HEK293 (cell line): ENCODE results near the gene CD276.

Experiments used
- CTCF ChIA-PET: fragments of 350-600 bp; formaldehyde crosslinking; extraction: SDS; loops from one replicate; lab custom pipeline; 2021; ENCODE audit warnings: antibody characterized with exemption; lab: Yijun Ruan, JAX
- POLR2A ChIA-PET: fragments of 300-600 bp; formaldehyde crosslinking; extraction: SDS; loops from one replicate; lab custom pipeline; 2020; ENCODE audit warnings: antibody characterized with exemption, inconsistent platforms; lab: Yijun Ruan, JAX
- H3K27ac ChIP-seq: fragments of 200-500 bp; sonication (Bioruptor generic); 2 replicates; pipeline ENCODE4 v1.5.1; 2014; ENCODE audit warnings: low read depth, low read length, control low read depth, inconsistent platforms; ENCODE audit errors: extremely low read depth
- H3K36me3 ChIP-seq, 2 experiments: fragments of 200-500 bp in 1 of 2; sonication (Bioruptor generic) in 1 of 2; 1 replicate in 1 of 2; 2 replicates in 1 of 2; pipeline ENCODE4 v1.5.1; 2014 to 2017; ENCODE audit warnings: inconsistent platforms in 2 of 2, low read length in 2 of 2; ENCODE audit not compliant: control insufficient read depth in 2 of 2, insufficient read depth in 1 of 2
- H3K4me1 ChIP-seq: fragments of 200-500 bp; sonication (Bioruptor generic); 2 replicates; pipeline ENCODE4 v1.5.1; 2014; ENCODE audit warnings: mild to moderate bottlenecking, low read length, inconsistent platforms; ENCODE audit not compliant: control insufficient read depth, insufficient read depth
- H3K4me3 ChIP-seq: 2 replicates; pipeline ENCODE4 v1.5.1; 2011; ENCODE audit warnings: low read depth, mild to moderate bottlenecking, control low read depth, low read length, moderate library complexity
- H3K9me3 ChIP-seq: fragments of 200-500 bp; sonication (Bioruptor generic); 2 replicates; pipeline ENCODE4 v1.5.1; 2014; ENCODE audit warnings: low read depth, low read length, inconsistent platforms; ENCODE audit not compliant: control insufficient read depth, insufficient read depth
- EGR2 ChIP-seq: fragments of 450-650 bp; formaldehyde crosslinking; IDR thresholded peaks from 2 replicates; pipeline ENCODE4 v1.5.1; 2016; ENCODE audit warnings: low read depth, missing biosample characterization, missing genetic modification characterization
- MYNN ChIP-seq: fragments of 450-650 bp; formaldehyde crosslinking; IDR thresholded peaks from 2 replicates; pipeline ENCODE4 v1.5.1; 2016; ENCODE audit warnings: missing biosample characterization, missing genetic modification characterization, borderline replicate concordance
- MZF1 ChIP-seq: fragments of 450-650 bp; formaldehyde crosslinking; IDR thresholded peaks from 2 replicates; pipeline ENCODE4 v1.5.1; 2017; ENCODE audit warnings: missing biosample characterization, missing genetic modification characterization, borderline replicate concordance
- TCF7L2 ChIP-seq: IDR thresholded peaks from 2 replicates; pipeline ENCODE4 v1.6.1; 2011; ENCODE audit warnings: low read depth, mild to moderate bottlenecking, inconsistent platforms, low read length, moderate library complexity, borderline replicate concordance
- ZBTB7A ChIP-seq: fragments of 450-650 bp; formaldehyde crosslinking; IDR thresholded peaks from 2 replicates; pipeline ENCODE4 v1.5.1; 2016; ENCODE audit warnings: low read depth, missing biosample characterization, missing genetic modification characterization
- ZEB2 ChIP-seq: fragments of 450-650 bp; formaldehyde crosslinking; IDR thresholded peaks from 2 replicates; pipeline ENCODE4 v1.5.1; 2016; ENCODE audit warnings: missing biosample characterization, missing genetic modification characterization
- ZNF248 ChIP-seq: fragments of 450-650 bp; formaldehyde crosslinking; IDR thresholded peaks from 2 replicates; pipeline ENCODE4 v1.5.1; 2017; ENCODE audit warnings: missing biosample characterization, missing genetic modification characterization
- ZNF416 ChIP-seq: fragments of 450-650 bp; formaldehyde crosslinking; IDR thresholded peaks from 2 replicates; pipeline ENCODE4 v1.5.1; 2016; ENCODE audit warnings: missing biosample characterization, missing genetic modification characterization
- ZNF501 ChIP-seq: fragments of 450-650 bp; formaldehyde crosslinking; IDR thresholded peaks from 2 replicates; pipeline ENCODE4 v1.5.1; 2016; ENCODE audit warnings: missing biosample characterization, missing genetic modification characterization
- ZNF600 ChIP-seq: fragments of 450-650 bp; formaldehyde crosslinking; IDR thresholded peaks from 2 replicates; pipeline ENCODE4 v1.5.1; 2016; ENCODE audit warnings: missing biosample characterization, missing genetic modification characterization
- ZNF785 ChIP-seq: fragments of 450-650 bp; formaldehyde crosslinking; IDR thresholded peaks from 2 replicates; pipeline ENCODE4 v1.5.1; 2016; ENCODE audit warnings: missing biosample characterization, missing genetic modification characterization
- TF ChIP-seq, protein P1 (sequence below): fragments of 450-650 bp; formaldehyde crosslinking; IDR thresholded peaks from 2 replicates; pipeline ENCODE4 v1.5.1; 2016; ENCODE audit warnings: missing biosample characterization, missing genetic modification characterization
- TF ChIP-seq, protein P2 (sequence below): fragments of 450-650 bp; formaldehyde crosslinking; IDR thresholded peaks from 2 replicates; pipeline ENCODE4 v1.5.1; 2016; ENCODE audit warnings: missing biosample characterization, missing genetic modification characterization
- TF ChIP-seq, protein P3 (sequence below): fragments of 450-650 bp; formaldehyde crosslinking; IDR thresholded peaks from 2 replicates; pipeline ENCODE4 v1.5.1; 2016; ENCODE audit warnings: missing biosample characterization, missing genetic modification characterization
- TF ChIP-seq, protein P4 (sequence below): fragments of 450-650 bp; formaldehyde crosslinking; IDR thresholded peaks from 2 replicates; pipeline ENCODE4 v1.5.1; 2017; ENCODE audit warnings: missing biosample characterization, missing genetic modification characterization
- TF ChIP-seq, protein P5 (sequence below): fragments of 450-650 bp; IDR thresholded peaks from 2 replicates; pipeline ENCODE4 v1.5.1; 2018; ENCODE audit warnings: missing biosample characterization, mild to moderate bottlenecking, missing genetic modification characterization
- TF ChIP-seq, protein P6 (sequence below): fragments of 450-650 bp; formaldehyde crosslinking; IDR thresholded peaks from 2 replicates; pipeline ENCODE4 v1.5.0; 2017; ENCODE audit warnings: missing biosample characterization, missing genetic modification characterization, borderline replicate concordance

CD276 gene

DNA sequence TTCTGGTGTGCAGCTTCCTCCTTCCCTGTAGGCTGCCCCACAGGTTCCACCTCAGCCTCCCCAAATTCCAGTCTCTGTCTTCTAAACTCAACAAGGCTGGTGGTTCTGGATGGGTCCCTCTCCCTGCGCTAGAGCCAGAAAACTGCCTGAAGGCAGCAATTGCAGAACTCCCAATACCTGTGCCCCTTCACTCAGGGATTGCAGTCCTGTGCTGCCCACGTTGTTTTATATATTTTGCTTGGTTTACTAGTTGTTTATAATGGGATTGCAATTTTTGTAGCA is 36.2 kb upstream of the CD276 start (continued):
- no peak for TF ChIP-seq ZNF248 (tag by site-specific recombination)

DNA sequence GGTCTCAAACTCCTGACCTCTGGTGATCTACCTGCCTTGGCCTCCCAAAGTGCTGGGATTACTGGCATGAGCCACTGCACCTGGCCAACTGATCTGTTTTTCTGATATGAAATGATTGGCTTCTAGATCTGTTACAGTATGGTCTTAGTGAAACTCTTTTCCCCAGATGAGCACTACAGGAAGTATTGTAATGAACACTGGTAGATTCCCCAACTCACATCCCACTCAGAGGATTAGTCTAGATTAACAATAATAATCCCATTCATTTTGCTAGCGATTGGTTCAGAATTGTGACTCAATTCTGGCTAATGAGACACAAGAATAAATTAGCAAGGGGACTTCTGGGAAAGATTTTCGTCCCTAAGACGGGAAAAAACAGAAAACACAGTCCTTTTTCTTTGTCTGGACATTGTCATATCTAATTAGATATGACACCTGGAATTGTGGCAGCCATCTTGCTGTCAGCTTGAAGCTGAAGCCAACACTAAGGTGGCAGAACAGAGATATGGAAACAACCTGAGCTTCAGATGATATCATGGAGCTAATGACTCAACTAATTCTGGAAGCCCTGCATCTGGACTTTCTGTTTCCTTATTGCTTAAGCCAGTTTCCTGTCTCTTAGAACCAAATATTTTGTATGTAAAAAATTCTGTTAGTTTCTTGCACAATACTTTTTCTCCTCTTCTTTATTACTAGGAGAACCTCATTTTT is 33.6 kb upstream of the CD276 start:
- ChIA-PET CTCF (interaction anchor here (1.3 to 1.9 kb wide), 2 partner anchors 14 to 36 kb away, joined by 6 to 8 read pairs; no protein-coding TSS in a partner anchor), POLR2A (no interaction called here)
- Histone ChIP-seq H3K36me3 (no peaks in the 10 kb centered on the region), H3K27ac (no peak overlapping the region), H3K4me1 (peaks cover 16% of the 10 kb centered on the region; the same call in 1 of the 2 replicates), H3K4me3 (no peak overlapping the region), H3K9me3 (no peaks in the 10 kb centered on the region)
- TF ChIP-seq, protein P1, sequence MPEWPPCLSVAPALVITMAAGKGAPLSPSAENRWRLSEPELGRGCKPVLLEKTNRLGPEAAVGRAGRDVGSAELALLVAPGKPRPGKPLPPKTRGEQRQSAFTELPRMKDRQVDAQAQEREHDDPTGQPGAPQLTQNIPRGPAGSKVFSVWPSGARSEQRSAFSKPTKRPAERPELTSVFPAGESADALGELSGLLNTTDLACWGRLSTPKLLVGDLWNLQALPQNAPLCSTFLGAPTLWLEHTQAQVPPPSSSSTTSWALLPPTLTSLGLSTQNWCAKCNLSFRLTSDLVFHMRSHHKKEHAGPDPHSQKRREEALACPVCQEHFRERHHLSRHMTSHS (tag by site-specific recombination): no peak
- no peak for TF ChIP-seq ZNF501 (tag by site-specific recombination)
- 0 out of 2 replicates have a peak, but pooled peaks have one; percentile 34 for TF ChIP-seq ZNF600

DNA sequence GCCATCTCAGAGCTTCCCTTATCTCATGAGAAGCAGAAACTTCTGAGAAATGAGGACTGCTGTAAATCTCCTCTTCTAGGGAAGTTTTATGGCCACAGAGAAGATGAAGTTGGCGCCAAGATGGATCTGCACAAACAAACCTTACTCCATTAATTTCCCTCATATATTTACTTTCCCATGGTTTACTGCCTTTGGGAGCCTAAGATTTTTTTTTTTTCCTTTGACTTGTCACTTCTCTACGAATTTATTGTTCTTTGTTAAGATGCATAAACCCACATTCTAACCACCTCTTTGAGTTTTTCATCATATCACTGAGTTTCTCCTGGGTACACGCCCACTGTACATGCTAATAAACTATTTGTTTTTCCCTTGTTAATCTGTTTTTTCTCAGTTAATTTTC is 29.5 kb upstream of the CD276 start:
- Histone ChIP-seq H3K27ac (peak overlapping the region; percentile 25; the same call in 1 of the 2 replicates), H3K9me3 (no peaks in the 10 kb centered on the region), H3K4me3 (no peak overlapping the region), H3K4me1 (peaks cover 22% of the 10 kb centered on the region; the same call in 1 of the 2 replicates), H3K36me3 (no peaks in the 10 kb centered on the region)
- CTCF ChIA-PET: interaction anchor here (1.0 to 1.1 kb wide), 4 partner anchors 18 to 51 kb away, joined by 3 to 5 read pairs (median 4); no protein-coding TSS in a partner anchor
- POLR2A ChIA-PET: no interaction called here
- TF ChIP-seq, protein P2, sequence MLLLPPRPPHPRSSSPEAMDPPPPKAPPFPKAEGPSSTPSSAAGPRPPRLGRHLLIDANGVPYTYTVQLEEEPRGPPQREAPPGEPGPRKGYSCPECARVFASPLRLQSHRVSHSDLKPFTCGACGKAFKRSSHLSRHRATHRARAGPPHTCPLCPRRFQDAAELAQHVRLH (tag by site-specific recombination): 0 out of 2 replicates have a peak, but pooled peaks have one; percentile 21
- TF ChIP-seq ZNF416 (no peak), MZF1 (no peak), ZBTB7A (tag by site-specific recombination) (no peak), TCF7L2 (peak; percentile 52), ZEB2 (tag by site-specific recombination) (0 out of 2 replicates have a peak, but pooled peaks have one; percentile 41), MYNN (tag by site-specific recombination) (no peak), EGR2 (tag by site-specific recombination) (peak; percentile 79; the same call in 1 of the 2 replicates), ZNF785 (tag by site-specific recombination) (no peak)
- TF ChIP-seq, protein P3, sequence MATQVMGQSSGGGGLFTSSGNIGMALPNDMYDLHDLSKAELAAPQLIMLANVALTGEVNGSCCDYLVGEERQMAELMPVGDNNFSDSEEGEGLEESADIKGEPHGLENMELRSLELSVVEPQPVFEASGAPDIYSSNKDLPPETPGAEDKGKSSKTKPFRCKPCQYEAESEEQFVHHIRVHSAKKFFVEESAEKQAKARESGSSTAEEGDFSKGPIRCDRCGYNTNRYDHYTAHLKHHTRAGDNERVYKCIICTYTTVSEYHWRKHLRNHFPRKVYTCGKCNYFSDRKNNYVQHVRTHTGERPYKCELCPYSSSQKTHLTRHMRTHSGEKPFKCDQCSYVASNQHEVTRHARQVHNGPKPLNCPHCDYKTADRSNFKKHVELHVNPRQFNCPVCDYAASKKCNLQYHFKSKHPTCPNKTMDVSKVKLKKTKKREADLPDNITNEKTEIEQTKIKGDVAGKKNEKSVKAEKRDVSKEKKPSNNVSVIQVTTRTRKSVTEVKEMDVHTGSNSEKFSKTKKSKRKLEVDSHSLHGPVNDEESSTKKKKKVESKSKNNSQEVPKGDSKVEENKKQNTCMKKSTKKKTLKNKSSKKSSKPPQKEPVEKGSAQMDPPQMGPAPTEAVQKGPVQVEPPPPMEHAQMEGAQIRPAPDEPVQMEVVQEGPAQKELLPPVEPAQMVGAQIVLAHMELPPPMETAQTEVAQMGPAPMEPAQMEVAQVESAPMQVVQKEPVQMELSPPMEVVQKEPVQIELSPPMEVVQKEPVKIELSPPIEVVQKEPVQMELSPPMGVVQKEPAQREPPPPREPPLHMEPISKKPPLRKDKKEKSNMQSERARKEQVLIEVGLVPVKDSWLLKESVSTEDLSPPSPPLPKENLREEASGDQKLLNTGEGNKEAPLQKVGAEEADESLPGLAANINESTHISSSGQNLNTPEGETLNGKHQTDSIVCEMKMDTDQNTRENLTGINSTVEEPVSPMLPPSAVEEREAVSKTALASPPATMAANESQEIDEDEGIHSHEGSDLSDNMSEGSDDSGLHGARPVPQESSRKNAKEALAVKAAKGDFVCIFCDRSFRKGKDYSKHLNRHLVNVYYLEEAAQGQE: no peak
- TF ChIP-seq, protein P4, sequence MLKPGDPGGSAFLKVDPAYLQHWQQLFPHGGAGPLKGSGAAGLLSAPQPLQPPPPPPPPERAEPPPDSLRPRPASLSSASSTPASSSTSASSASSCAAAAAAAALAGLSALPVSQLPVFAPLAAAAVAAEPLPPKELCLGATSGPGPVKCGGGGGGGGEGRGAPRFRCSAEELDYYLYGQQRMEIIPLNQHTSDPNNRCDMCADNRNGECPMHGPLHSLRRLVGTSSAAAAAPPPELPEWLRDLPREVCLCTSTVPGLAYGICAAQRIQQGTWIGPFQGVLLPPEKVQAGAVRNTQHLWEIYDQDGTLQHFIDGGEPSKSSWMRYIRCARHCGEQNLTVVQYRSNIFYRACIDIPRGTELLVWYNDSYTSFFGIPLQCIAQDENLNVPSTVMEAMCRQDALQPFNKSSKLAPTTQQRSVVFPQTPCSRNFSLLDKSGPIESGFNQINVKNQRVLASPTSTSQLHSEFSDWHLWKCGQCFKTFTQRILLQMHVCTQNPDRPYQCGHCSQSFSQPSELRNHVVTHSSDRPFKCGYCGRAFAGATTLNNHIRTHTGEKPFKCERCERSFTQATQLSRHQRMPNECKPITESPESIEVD: peak; percentile 96
- TF ChIP-seq, protein P5, sequence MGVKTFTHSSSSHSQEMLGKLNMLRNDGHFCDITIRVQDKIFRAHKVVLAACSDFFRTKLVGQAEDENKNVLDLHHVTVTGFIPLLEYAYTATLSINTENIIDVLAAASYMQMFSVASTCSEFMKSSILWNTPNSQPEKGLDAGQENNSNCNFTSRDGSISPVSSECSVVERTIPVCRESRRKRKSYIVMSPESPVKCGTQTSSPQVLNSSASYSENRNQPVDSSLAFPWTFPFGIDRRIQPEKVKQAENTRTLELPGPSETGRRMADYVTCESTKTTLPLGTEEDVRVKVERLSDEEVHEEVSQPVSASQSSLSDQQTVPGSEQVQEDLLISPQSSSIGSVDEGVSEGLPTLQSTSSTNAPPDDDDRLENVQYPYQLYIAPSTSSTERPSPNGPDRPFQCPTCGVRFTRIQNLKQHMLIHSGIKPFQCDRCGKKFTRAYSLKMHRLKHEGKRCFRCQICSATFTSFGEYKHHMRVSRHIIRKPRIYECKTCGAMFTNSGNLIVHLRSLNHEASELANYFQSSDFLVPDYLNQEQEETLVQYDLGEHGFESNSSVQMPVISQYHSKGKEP (tag by site-specific recombination): 0 out of 2 replicates have a peak, but pooled peaks have one; percentile 3
- TF ChIP-seq, protein P6, sequence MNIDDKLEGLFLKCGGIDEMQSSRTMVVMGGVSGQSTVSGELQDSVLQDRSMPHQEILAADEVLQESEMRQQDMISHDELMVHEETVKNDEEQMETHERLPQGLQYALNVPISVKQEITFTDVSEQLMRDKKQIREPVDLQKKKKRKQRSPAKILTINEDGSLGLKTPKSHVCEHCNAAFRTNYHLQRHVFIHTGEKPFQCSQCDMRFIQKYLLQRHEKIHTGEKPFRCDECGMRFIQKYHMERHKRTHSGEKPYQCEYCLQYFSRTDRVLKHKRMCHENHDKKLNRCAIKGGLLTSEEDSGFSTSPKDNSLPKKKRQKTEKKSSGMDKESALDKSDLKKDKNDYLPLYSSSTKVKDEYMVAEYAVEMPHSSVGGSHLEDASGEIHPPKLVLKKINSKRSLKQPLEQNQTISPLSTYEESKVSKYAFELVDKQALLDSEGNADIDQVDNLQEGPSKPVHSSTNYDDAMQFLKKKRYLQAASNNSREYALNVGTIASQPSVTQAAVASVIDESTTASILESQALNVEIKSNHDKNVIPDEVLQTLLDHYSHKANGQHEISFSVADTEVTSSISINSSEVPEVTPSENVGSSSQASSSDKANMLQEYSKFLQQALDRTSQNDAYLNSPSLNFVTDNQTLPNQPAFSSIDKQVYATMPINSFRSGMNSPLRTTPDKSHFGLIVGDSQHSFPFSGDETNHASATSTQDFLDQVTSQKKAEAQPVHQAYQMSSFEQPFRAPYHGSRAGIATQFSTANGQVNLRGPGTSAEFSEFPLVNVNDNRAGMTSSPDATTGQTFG (tag by site-specific recombination): no peak
